HEK293 (cell line): ENCODE measurements around the gene KLHDC7B.

Source experiments
- CTCF ChIP-seq: fragments of 450-650 bp; formaldehyde crosslinking; IDR thresholded peaks from 2 replicates; pipeline ENCODE4 v1.5.1; 2016; ENCODE audit warnings: missing biosample characterization, missing genetic modification characterization
- PATZ1 ChIP-seq: fragments of 450-650 bp; formaldehyde crosslinking; IDR thresholded peaks from 2 replicates; pipeline ENCODE4 v1.5.1; 2016; ENCODE audit warnings: missing biosample characterization, missing genetic modification characterization
- TCF7L2 ChIP-seq: IDR thresholded peaks from 2 replicates; pipeline ENCODE4 v1.6.1; 2011; ENCODE audit warnings: low read depth, mild to moderate bottlenecking, inconsistent platforms, low read length, moderate library complexity, borderline replicate concordance
- ZBTB1 ChIP-seq: fragments of 450-650 bp; formaldehyde crosslinking; IDR thresholded peaks from 2 replicates; pipeline ENCODE4 v1.5.1; 2016; ENCODE audit warnings: missing biosample characterization, missing genetic modification characterization
- ZBTB21 ChIP-seq: fragments of 450-650 bp; formaldehyde crosslinking; IDR thresholded peaks from 2 replicates; pipeline ENCODE4 v1.5.1; 2017; ENCODE audit warnings: missing biosample characterization, missing genetic modification characterization
- ZBTB7A ChIP-seq: fragments of 450-650 bp; formaldehyde crosslinking; IDR thresholded peaks from 2 replicates; pipeline ENCODE4 v1.5.1; 2016; ENCODE audit warnings: low read depth, missing biosample characterization, missing genetic modification characterization
- ZFP3 ChIP-seq: fragments of 450-650 bp; formaldehyde crosslinking; IDR thresholded peaks from 2 replicates; pipeline ENCODE4 v1.5.1; 2016; ENCODE audit warnings: low read depth, missing biosample characterization, missing genetic modification characterization
- ZNF10 ChIP-seq: fragments of 450-650 bp; formaldehyde crosslinking; IDR thresholded peaks from 2 replicates; pipeline ENCODE4 v1.5.1; 2017; ENCODE audit warnings: missing biosample characterization, missing genetic modification characterization
- ZNF202 ChIP-seq: fragments of 450-650 bp; formaldehyde crosslinking; IDR thresholded peaks from 2 replicates; pipeline ENCODE4 v1.5.1; 2016; ENCODE audit warnings: missing biosample characterization, missing genetic modification characterization, borderline replicate concordance

GRCh38 chr22:50507421-50507990 lies 38.2 kb upstream of the KLHDC7B start, which contains the start of gene LMF2:
- peak; percentile 36; the same call in 1 of the 2 replicates for TF ChIP-seq CTCF
- TF ChIP-seq ZNF202 (tag by site-specific recombination) = no peak
- no peak for TF ChIP-seq TCF7L2
- TF ChIP-seq ZBTB21 (tag by site-specific recombination) = no peak
- no peak for TF ChIP-seq ZFP3 (tag by site-specific recombination)
- TF ChIP-seq ZBTB7A (tag by site-specific recombination) = no peak
- TF ChIP-seq ZBTB1 (tag by site-specific recombination) = no peak
- peak; percentile 53 for TF ChIP-seq PATZ1 (tag by site-specific recombination)
- no peak for TF ChIP-seq ZNF10 (tag by site-specific recombination)
